ENCODE results near the gene BAHCC1.

- TF ChIP-seq CTCF (IDR thresholded peaks at IDR 0.05; ENCODE audit: low read depth, low read length) = no peak
- no peak for TF ChIP-seq EZH2phosphoT487 (IDR thresholded peaks at IDR 0.05; ENCODE audit: low read depth)
Observed at GRCh38 chr17:81451823-81452222, 56.6 kb downstream of the BAHCC1 start.

All from OCI-LY3 (cell line).